Stimulated activated naive CD4-positive, alpha-beta T cell treated with Interleukin-2 at 50 U/mL for 16 hours (primary cell): ENCODE measurements around the gene CAND2.
A peak's percentile ranks its signal among the peaks of the same experiment; 100 is the strongest.

ENCODE experiments used
- DNase-seq: peaks from one replicate; lab custom pipeline; 2025; lab: John Stamatoyannopoulos, UW

Gene CAND2

DNA sequence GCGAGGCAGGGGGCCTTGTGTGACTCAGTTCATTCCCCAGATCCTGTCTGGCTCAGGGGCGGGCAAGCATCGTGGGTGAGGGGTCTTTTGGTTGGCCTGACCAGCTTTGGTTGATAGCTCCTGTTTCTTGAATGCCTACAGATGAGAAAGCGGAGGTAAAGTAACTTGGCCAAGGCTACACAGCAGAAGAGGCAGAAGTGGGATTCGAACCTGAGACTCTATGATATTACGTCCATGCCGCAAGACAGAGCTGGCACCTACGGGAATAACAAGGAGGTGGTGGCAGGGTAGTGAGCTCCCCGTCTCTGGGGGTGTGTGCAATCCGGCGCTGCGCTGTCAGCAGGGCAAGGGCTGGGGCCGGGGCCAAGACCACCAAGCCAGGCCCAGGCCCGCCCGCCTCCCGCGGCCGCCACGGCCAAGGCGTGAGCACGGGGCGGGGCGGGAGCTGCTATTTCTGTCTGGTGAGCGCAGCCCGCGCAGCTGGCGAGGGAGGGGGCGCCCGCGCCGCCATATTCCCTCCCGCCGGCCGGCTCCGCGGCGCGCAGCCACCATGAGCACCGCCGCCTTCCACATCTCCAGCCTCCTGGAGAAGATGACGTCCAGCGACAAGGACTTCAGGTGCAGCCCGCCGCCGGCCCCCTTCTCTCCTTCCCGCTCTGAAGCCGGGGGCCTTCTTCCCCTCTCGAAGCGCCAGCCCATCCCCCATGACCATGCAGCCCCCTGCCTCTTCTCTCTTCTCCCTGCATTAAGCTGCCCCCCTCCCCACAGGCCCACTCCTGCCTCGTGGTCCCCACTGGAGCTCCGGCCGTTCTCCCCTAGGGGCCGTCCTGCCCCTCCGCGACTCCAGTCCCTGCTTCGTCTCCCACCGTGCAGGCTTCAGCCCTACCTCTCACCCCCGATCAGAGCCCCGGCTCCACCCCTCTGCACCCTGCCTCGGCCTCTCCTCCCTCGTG, at the start of gene CAND2:
TSS of gene CAND2 (plus strand) at position 510 of the 953 bp plus-strand sequence. CDS start at position 551, 41 bp downstream.
- peak; percentile 13 for DNase-seq

DNA sequence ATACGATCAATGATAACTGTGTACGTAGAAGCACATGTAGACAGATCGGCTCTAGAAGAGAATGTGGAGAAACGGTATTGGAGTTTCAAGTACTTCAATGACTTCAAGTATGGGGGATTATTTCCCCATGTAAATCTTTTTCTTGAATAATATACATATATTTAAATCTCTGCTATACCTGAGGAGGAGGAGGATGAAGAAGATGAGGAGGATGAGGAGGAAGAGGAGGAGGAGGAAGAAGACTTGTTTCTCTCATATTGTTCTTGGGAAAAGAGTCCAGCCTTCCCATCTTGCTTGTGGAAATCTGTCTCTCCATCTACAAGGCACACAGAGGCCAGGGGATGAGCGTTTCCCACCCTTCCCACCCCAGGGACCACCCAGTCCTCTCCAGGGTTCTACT, 48.0 kb upstream of the CAND2 start:
- no peak for DNase-seq

DNA sequence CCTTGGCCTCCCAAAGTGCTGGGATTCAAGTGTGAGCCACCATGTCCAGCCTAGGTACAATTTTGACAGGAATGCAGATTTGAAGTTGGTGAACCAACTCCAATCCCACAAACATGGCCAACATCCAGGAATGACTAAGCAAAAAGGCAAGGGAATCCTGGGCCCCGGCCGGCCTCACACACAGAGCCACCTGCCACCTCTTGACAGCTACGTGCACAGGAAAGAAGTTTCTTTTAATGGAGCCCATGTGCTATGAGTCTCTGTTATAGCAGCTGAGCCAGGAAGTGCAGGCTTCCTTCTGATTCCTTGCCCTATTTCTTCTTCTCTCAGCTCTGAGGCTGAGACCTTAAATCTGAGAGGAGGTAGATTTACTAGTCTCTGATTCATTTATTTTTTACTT, 46.3 kb upstream of the CAND2 start:
- DNase-seq, result no peak

DNA sequence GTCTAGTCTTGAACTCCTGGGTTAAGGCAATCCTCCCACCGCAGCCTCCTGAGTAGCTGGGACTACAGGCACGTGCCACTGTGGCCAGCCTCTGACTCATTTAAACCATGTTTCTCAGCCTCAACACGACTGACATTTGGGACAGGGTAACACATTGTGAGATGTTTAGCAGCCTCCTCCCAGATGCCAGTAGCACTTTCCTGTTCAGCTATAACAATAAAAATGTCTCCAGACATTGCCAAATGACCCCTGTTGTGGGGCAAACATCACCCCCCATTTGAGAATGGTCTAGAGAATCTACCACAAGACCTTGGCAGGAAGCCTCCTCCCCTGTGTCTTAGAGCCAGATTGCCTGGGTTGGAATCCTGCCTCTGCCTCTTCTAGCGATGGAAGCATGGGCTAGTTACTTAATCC, 45.8 kb upstream of the CAND2 start:
- no peak for DNase-seq

DNA sequence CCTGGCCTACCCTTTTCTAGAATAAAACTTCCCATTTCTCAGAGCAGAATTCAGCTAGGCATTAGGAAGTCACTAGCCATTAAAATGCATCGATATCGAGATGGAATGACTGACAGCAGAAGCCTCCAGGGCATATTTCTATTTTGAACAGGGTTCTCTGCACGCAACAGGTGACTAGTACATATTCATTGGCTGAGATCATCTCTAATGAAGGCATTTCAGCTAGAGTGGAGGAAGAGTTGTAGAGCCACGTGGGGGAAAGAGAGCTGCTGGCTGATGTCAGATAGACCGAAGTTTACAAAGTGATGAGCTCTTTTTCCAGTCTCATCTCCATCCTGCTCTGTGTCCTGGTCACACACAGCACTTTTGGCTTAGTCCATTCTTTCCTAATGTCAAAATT, 44.9 kb upstream of the CAND2 start:
- no peak for DNase-seq

DNA sequence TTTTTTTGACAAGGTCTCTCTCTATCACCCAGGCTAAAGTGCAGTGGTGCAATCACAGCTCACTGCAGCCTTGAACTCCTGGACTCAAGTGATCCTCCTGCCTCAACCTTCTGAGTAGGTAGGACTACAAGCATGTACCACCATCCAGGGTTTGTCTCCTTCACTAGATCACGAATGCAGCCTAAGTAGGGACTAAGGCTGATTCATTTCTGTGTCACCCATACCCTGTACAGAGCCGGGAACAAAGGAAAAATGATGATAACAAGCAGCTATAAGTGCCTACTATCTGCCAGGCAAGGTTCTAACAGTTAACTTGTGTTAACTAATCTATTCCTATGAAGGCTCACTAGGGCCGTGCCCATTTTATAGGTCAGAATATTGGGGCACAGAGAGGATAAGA, 44.4 kb upstream of the CAND2 start:
- DNase-seq, result no peak

DNA sequence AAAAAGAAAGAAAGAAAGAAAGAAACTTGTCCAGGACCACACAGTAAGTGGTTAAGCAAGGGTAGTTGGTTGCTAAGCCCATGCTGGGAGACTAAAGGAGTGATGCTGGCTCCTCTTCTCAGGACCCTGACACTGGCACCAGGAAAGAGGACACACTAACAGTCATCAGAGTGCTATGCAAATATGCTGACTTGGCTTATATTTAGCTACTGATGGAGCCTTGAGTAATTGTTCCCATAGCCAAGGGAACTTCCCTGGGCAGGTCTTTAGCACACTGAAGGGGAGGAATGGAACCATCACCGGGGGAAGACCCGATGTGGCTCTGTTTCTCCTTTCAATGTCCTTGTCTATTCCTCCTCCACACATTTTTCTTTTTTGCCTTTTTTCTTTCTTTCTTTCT, 43.7 kb upstream of the CAND2 start:
- no peak for DNase-seq

DNA sequence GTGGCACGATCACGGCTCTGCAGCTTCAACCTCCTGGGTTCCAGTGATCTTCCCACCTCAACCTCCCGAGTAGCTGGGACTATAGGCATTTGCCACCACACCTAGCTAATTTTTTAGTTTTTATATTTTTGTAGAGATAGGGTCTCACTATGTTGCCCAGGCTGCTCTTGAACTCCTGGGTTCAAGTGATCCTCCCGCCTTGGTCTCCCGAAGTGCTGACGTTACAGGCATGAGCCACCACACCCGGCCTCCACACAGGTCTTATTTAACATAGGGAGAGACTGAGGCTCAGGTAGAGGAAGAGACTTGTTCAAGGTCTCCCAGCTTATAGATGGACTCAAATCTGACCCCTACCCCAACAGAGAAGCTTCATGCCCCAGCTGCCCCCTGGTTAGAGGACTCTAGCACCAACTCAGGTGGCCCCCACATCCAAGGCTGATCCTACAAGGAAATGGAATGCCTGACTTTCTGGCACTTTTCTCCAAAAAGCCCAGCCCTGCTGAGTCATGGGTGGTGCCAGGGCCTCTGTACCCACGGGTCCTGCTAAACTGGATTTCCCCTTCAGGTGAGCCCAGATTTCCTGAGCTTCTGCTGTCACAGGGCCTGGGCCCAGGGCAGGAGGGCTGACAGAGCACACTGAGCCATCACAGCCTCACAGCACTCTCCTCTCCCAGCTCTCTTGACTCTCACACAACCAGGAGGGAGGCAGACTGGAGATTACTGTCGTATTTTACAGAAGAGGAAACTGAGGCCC, 43.0 kb upstream of the CAND2 start:
- DNase-seq, result no peak

DNA sequence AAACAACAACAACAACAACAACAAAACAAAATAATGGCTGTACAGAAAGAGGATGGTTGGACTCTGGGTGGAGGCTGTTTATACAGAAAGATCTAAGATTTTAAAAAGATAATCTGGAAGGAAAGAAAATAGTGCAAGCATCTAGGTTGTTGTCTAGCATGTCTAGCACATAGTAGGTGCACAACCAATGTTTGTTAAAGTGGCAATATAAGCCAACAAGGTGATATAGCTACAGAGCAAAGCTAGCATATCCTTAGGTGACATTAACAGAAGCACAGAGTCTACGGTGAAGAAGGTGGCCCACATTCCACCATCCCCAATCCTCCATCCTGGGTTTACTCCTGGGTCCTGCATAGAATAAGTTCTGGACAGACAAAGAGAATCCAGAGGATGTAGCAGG, 42.2 kb upstream of the CAND2 start:
- DNase-seq, result no peak

DNA sequence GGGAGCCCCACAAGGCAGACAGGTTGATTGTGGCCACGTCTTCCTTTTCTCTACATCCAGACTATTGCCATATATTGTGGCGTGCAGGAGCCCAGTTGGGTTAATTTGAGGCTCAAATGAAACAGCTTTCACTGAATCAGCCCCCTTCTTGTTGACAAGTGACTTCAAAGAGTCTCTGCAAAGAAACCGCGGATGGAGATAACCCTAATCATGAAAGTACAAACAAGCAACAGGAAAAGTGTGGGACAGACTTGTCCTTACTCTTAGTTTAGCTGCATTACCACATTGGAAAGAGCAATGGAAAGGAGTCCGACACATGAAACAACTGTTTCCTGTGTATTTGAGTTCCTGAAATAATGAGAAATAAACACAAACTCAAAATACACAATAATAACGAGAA, 40.7 kb upstream of the CAND2 start:
- DNase-seq, result no peak

DNA sequence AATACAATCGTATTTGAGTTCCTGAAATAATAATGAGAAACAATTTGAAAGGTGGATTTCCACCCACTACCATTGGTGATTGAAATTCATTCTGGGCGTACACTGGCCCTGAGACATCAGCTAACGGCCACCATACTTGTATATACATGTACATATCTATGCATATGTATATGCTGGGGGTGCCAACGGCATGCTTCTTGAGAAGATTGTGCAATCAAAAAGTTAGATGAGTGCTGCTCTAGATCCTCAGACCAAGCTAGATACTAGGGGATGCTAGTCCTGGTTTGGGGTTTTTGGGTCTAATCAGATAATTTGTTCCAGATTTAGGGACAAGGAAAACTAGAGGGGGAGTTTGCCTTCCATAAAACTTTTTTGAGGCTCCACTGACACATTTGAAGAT, 40.3 kb upstream of the CAND2 start:
- no peak for DNase-seq

DNA sequence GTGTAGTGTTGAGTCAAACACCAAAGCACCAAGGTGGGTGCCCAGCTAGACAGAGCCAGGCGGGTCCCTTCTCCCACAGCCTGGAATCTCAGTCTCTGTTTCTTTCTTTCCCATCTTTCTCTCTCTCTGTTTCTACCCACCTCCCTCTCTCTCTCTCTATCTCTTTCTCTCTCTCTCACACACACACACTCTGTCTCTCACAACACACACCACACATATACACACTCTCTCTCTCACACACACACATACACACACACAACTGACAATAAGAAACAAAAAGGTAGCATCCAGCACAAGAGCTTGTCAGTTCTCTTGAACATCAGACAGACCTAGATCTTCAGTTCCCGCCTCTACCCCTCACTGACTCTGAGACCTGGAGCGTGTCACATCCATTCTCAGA, 39.8 kb upstream of the CAND2 start:
- DNase-seq, result no peak

DNA sequence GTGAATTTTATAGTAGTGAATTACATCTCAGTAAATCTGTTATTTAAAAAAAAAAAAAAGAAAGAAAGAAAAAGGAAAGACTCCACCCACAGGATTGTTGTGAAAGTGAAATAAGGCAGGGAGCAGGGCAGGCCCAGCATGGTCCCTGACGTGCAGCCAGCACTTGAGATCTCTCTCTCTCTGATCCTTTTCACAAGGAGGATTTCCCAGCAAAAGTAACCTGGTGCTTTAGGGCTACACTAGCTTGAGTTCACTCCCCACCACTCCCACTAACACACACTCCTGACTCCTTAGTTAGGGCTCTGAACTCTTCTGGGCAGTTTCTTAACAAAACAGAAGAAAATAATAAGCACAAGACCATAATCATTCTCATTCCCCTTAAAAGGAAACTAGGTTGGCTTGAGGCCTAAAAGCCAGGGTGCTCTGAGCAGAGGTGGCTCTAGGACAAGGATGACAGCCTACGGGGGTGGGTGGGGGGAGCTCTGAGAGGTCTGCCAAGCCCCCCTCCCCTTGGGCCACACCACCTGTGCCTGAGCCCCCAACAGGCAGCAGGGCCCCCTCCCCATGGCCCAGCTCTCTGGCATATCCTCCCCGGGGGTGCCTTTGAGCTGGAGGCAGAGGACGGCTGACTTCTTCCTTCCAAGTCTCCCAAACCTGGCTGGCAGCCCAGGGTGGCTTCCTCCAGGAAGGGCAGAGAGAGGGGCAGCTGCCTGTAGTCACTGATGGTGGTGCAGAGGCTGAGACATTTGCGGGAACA, 38.3 kb upstream of the CAND2 start:
- DNase-seq, result no peak

DNA sequence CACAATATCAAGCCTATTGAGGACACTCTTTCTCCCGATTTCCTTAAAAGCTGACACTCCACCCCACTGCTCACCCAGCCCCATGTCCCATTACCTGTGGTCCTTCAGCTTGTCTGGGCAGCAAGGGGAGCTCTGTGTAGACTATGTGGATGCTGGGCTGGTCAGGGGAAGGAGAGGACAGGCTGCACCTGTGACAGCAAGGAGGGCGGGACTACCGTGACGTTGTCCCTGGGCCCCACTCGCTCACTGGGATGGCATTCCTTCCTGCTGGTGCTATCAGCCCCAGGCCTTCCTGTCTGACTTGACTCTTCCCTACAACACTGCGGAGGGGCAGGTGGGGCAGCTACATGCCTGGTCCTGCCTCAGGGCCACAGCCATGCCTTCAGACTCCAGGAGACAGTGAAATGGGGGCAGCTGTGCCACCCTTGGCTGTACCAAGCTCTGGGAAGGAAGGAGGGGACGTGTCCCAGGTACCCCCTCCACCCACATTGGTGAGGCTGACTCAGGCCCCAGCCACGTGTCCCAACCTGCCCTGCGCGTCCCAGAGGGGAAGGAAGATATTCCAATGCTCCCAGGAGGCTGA, 37.3 kb upstream of the CAND2 start, which contains the start of gene TMEM40:
TSS of gene TMEM40 (minus strand) at position 163 of the 583 bp plus-strand sequence. CDS start 9,427 bp downstream, outside the sequence.
- no peak for DNase-seq

DNA sequence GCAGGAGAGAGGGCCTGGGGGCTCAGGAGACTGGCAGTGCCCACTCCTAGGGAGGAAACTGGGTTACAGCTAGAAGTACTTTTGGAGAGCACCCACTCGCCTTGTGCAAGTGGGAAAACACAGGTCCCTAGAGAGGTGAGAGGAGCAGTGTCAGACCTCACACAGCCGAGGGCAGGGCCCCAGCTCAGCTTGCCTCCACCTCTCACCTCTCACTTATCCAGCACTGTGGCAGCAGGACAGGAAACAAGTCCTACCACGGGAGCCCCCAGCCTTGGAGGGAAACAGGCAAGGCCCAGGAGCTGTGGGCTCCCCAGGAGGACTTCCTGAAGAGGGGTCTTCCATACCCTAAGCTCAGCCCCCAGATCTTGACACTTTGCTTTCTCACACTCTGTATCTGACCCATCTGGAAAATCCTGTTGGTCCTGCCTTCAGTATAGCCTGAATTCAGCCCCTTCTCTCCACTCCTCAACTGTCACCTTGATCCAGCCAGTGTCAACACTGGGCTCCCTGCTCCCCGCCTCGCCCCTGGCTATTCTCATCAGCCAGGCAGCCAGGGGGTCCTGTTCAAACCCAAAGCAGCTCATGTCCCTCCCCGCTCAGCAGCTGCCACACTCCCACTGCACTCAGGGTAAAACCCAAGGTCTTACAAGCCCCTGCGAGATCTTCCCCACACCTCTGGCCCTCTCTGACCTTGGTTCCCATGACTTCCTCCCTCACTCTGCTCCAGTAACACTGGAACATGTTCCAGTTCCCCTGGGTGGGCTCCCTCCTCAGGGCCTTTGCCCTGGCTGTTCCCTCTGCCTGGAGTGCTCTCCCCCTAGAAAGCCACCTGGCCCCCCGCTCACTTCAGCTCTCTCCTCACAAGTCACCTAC, 36.6 kb upstream of the CAND2 start:
- no peak for DNase-seq

DNA sequence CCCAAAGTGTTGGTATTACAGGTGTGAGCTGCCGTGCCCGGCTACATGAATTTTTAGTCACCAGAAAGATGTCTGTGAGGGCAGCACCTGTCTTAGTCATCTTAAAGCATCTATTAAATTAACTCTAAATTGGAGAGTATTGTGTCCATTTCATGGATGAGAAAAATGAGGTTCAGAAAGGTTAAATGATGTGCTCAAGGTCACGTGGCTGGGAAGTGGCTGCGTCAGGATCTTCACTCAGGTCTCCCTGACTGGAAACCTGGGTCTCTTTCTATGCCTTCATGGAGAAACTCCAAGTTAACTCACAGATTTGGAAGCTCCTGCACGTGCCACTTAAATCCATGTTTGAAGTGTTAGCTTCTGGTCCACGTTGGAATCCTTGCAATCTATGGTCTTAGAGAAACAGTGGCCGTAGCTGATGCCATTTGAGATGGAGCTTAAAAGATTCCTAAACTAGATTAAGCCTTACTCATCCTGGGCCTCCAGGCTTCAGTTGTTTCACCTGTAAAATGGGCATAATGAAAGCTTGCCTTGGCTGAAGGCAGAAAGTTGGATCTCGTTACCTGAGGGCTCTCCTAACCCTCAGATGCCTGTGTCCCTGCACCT, 32.2 kb upstream of the CAND2 start:
- DNase-seq, result no peak

DNA sequence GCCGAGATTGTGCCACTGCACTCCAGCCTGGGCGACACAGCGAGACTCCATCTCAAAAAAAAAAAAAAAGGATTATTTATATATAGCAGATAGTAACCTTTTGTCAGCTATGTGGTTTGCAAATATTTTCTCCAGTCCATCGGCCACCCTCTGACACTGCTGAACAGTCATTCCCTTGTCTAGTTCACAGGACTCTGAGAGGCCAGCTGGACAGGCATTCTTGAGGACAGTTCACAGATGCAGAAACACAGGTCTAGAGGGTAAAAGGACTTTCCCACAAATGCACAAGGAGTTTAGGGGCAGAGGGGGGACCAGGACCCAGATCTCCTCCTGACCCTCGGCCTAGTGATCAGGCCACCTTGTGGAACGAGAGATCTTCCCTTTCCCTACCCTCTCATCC, 29.9 kb upstream of the CAND2 start:
- DNase-seq, result no peak

DNA sequence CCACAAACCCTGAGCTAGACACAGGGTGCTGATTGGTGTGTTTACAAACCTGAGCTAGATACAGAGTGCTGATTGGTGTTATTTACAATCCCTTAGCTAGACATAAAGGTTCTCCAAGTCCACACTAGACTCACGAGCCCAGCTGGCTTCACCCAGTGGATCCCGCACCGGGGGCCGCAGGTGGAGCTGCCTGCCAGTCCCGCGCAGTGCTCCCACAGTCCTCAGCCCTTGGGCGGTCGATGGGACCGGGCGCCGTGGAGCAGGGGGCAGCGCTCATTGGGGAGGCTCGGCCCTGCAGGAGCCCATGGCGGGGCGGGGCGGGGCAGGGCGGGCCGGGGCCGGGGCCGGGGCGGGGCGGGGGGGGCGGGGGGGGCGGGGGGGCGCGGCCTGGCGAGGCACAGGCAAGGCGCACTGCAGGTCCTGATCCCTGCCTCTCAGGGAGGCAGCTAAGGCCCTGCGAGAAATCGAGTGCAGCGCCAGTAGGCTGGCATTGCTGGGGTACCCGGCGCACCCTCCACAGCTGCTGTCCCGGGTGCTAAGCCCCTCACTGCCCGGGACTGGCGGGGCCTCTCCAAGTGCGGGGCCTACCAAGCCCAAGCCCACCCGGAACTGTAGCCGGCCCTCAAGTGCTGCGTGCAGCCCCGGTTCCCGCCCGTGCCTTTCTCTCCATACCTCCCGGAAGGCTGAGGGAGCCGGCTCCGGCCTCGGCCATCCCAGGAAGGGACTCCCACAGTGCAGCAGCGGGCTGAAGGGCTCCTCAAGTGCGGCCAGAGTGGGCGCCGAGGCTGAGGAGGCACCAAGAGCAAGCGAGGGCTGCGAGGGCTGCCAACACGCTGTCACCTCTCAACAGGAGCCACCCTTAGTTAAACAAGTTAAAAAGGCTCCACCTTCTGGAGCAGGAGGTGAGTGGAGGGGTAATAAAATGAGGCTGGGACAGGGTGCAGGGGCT, 27.6 kb upstream of the CAND2 start:
- DNase-seq, result no peak

DNA sequence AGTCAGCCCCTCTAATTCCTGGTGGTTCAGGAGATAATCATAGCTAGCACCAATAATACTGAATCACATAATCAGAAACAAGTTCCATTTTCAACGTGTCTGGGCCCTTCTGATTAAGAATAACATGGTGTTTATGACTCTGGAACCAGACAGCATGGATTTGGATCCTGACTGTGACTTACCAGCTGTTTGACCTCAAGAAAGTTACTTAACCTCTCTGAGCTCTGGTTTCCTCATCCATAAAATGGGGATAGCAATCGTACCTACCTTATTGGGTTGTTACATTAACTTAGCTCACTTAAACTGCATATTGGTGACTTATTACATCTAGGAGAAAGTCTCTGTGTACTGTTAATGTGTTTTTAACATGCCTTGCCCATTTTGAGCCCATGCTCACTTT, 26.7 kb upstream of the CAND2 start:
- DNase-seq, result no peak
